Articular chondrocyte of knee joint (primary cell): ENCODE data around the gene ERVK3-1. TPM values are rescaled to one million over a fixed set of nuclear protein-coding genes. Genes with fewer than 3 reads are reported as not detected.

Experiments used
- small RNA-seq: library from RNA; depleted of rRNA; stranded (forward); fragments of <200 nt; gene quantifications from one replicate; pipeline ENCODE3, GENCODE V24; 2012
- total RNA-seq: library from RNA; depleted of rRNA; stranded (reverse); fragments of >200 nt; gene quantifications from 2 replicates; pipeline ENCODE4 v1.2.3, GENCODE V29; 2012

ERVK3-1 gene
- total RNA-seq = 25.9 and 36.6 TPM in 2 replicates

DNA sequence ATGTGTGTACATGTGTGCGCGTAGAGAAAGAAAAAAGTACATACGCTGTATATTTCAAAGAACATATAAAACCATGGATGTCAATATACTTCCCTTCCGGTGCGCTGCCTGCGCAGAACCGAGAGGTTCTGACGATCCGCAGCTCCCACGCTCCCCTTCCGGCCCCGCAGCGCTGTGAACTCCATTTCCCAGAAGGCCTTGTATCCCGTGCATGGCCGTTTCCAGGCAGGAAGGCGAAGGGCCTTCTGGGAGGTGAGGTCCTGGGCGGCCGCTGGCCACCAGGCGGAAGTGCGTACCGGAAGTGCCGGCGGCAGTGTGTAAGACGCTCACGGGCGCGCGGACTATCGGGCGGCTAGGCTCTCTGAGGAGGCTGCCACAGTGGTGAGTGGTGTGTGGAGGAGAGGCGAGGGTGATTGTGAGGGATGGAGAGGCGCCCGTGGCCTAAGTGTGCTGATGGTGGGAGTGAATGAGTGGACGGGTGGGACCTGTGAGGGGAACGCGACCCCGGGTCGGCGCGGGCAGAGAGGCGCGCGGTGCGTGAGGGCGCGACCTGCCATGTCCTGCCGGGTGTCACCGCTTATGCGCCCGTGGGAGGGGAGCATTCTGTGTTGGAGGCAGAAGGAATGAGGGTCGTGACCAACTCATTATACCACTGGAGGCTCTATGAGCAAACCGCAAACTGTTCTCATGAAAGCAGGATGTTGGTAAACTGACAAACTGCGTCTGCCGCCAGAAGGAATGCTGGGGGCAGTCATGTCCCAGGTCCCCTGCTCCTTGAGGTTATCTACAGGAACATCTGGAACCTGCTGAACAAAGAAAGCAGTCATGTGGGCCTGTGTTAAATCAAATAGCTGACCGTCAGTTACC, at the start of gene ERVK3-1:
TSS of gene ERVK3-1 (plus strand) at position 313 of the 867 bp plus-strand sequence. CDS start 6,792 bp downstream, outside the sequence.

GRCh38 chr19:58278541-58279041, 26.6 kb upstream of the ERVK3-1 start, which contains the start of gene ZNF8:
ZNF8 (plus strand) TSS chr19:58278955; CDS start chr19:58279082, 127 bp downstream.

GRCh38 chr19:58326914-58327726, 21.9 kb downstream of the ERVK3-1 start, which contains the start of gene ZSCAN22:
ZSCAN22 (plus strand) TSS chr19:58326994; CDS start chr19:58334803, 7,809 bp downstream.

DNA sequence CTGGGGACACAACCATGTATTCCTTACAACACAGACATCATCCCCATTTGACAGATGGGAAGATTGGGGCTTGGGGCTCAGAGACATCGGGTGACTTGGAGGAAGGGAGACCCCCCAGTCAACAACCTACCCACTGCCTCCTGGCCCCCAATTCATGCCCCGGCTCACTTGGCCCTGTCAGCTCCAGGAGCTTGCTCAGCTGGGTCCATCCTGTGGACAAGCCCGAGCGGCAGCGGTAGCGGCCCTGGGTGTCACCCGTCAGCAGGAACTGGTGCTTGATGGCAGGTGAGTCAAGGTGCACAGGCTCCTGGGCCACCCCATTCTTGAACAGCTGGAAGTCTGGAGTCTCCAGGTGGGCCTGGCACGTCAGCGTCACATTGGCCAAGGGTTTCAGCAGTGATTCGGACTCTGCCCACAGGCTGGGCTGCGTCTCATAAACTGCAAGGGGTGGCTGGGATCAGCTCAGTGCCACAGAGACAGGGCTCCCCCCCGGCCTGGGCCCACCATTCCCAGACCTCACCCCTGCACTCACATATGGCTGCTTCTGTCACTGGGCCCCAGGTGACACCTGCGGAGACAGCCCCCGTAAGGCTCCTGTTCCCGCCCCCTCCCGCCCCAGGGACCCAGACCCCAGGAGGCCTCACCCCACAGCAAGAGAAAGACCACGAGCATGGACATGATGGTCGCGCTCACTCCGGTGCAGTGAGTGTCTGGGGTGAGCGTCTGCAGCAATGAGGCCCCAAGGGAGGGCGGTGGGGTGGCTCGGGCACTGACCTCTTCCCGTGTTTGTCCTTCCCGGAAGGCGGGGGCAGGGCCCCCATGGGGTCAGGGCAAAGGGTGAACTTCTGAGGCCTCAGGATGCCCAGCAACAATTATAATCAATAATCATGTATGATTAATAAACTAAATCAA, 47.8 kb downstream of the ERVK3-1 start, which contains the start of gene A1BG:
TSS of gene A1BG (minus strand) at position 733 of the 912 bp plus-strand sequence. CDS start at position 678, 55 bp downstream.

DNA sequence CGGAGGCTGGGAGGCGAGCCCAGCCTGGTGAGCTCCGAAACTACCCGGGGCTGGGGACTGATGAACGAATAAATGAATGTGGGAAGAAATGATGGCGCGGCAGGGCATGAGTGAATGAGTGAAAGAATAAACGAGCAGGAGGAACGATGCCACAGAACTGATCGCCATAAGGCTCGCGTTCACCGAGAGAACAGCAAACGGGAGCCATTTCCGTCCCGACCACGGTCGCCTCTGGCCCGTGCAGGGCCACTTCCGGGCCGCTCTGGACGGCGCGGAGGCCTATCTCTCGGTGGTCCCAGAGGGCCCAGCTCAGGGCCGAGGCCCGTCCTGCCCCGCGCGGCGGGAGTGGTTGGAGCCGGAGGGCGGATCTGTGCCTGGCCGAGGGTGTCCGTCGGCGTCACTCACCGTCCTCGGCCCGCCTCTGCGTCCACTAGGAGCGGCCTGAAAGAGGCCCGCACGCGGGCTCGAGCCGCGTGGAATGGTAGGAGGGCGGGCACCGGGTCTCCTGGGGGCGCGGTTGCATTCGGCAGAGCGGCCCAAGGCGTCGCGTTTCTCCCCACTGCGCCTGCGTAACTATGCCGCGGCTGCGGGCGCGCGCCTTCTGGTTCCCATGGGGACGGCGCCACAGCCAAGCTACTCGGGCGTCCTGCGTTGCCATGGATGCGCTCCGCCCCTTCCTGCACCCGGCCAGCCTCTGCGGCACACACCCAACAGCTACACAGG, 57.3 kb downstream of the ERVK3-1 start, which contains the start of gene ZNF497:
TSS of gene ZNF497 (minus strand) at position 480 of the 723 bp plus-strand sequence. CDS start 5,116 bp downstream, outside the sequence.

Small RNAs within 50 kb of the gene (small RNA-seq; reads per million reads assigned to genes)
- gene MIR6806 (not detected), gene RNA5SP473 (0.11 reads per million)

Other genes starting within 250 kb of the ERVK3-1 start
- gene ZNF135, start 246.1 kb upstream of the ERVK3-1 start, total RNA-seq = 5.2 and 8.9 TPM in 2 replicates
- gene ZSCAN18, start 207.1 kb upstream of the ERVK3-1 start, total RNA-seq = 34.4 and 40.2 TPM in 2 replicates
- 11.4 and 16.0 TPM in 2 replicates for gene ZNF329, start 154.6 kb upstream of the ERVK3-1 start, total RNA-seq
- gene ZNF274, start 122.3 kb upstream of the ERVK3-1 start, total RNA-seq = 9.5 and 14.5 TPM in 2 replicates
- gene ZNF544, start 76.5 kb upstream of the ERVK3-1 start, total RNA-seq = 25.7 and 41.0 TPM in 2 replicates
- gene ZNF8, start 26.4 kb upstream of the ERVK3-1 start, total RNA-seq = 6.0 and 6.5 TPM in 2 replicates
- 2.5 and 3.2 TPM in 2 replicates for gene ZSCAN22, start 21.6 kb downstream of the ERVK3-1 start, total RNA-seq
- gene A1BG, start 48.1 kb downstream of the ERVK3-1 start, total RNA-seq = 0.65 and 1.5 TPM in 2 replicates
- gene ZNF497, start 57.4 kb downstream of the ERVK3-1 start, total RNA-seq = 0.78 and 1.5 TPM in 2 replicates
- gene ZNF837, start 75.7 kb downstream of the ERVK3-1 start, total RNA-seq = 2.2 and 2.7 TPM in 2 replicates
- 995 and 1,127 TPM in 2 replicates for gene RPS5, start 81.9 kb downstream of the ERVK3-1 start, total RNA-seq
- gene RNF225, start 90.3 kb downstream of the ERVK3-1 start, total RNA-seq = 0.13 TPM in 1 of 2 replicates, not detected in the other
- gene ZNF584, start 103.3 kb downstream of the ERVK3-1 start, total RNA-seq = 13.2 TPM in 2 replicates
- gene ZNF132, start 134.8 kb downstream of the ERVK3-1 start, total RNA-seq = 8.0 and 8.8 TPM in 2 replicates
- gene ZNF324B, start 146.2 kb downstream of the ERVK3-1 start, total RNA-seq = 7.2 and 8.4 TPM in 2 replicates
- gene ZNF324, start 161.7 kb downstream of the ERVK3-1 start, total RNA-seq = 12.9 and 13.1 TPM in 2 replicates
- 9.1 TPM in 2 replicates for gene ZNF446, start 171.0 kb downstream of the ERVK3-1 start, total RNA-seq
- gene SLC27A5, start 206.6 kb downstream of the ERVK3-1 start, total RNA-seq = 3.5 and 4.8 TPM in 2 replicates
- 5.5 and 5.9 TPM in 2 replicates for gene ZBTB45, start 214.4 kb downstream of the ERVK3-1 start, total RNA-seq
- gene TRIM28, start 238.7 kb downstream of the ERVK3-1 start, total RNA-seq = 155 and 186 TPM in 2 replicates
- gene CHMP2A, start 249.7 kb downstream of the ERVK3-1 start, total RNA-seq = 104 TPM in 2 replicates